Measurements from ENCODE around the gene UBTD2. TPM values are rescaled to one million over a fixed set of nuclear protein-coding genes. Genes with fewer than 3 reads are reported as not detected.

UBTD2 gene
- total and polyA plus RNA-seq, 2 of the 4 experiments (the other 2 are of a cell fraction) = 11.2 to 20.6 TPM

DNA sequence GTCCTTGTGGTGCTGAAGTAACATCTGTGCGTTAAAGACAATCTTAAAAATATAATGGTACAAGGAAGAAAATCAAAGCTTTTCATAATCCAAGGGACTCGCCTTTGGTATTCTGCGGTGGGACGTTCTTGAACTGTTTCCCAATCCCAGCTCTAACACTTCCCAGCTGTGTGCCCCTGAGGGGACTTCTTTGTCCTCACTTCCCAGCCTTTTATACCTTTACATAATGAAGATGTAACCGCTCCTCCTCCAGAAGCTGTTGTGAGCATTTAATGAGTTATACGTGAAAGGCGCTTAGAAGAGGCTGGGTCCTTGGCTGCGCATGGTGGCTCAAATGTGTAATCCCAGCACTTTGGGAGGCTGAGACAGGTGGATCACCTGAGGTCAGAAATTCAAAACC is 112.4 kb downstream of the UBTD2 start:
- no peaks in the 10 kb centered on the region for H3K27me3 ChIP-seq (ENCODE audit: control insufficient read depth, insufficient read depth, low read length)
- in situ Hi-C loops (cut with MboI; ENCODE audit: low sequenced_read_pairs) (no loop called here), dilution Hi-C loops (cut with HindIII; ENCODE audit: low sequenced_read_pairs, unreplicated experiment) (no loop called here), intact Hi-C loops (cut with micrococcal nuclease) (no loop called here)
- no peak overlapping the region for H2BK15ac ChIP-seq (ENCODE audit: low read depth, low read length)
- no peak overlapping the region for H4K91ac ChIP-seq (ENCODE audit: insufficient read depth, low read depth, low read length)
- H3K23ac ChIP-seq (ENCODE audit: low read depth, low read length) = no peak overlapping the region
- no peak overlapping the region for H3K9ac ChIP-seq (ENCODE audit: low read depth, low read length)
- peaks cover 6% of the 10 kb centered on the region; the same call in 1 of the 2 replicates for H3K36me3 ChIP-seq (ENCODE audit: control insufficient read depth, insufficient read depth, low read length)
- CTCF ChIA-PET = no interaction called here
- no peaks in the 10 kb centered on the region for H3K9me3 ChIP-seq (ENCODE audit: control insufficient read depth, insufficient read depth, low read length)
- H3K14ac ChIP-seq (replicated peaks; ENCODE audit: low read depth, low read length) = no peak overlapping the region
- WGBS, 2 experiments (ENCODE audit: extremely low coverage in 2 of 2, insufficient read length in 1 of 2) = no CpG with 5 or more reads among the region's 8 CpGs
- ATAC-seq (ENCODE audit: low read depth) (no peak), DNase-seq (no peak)
- H3K18ac ChIP-seq (ENCODE audit: low read depth, low read length) = no peak overlapping the region
- TF ChIP-seq FOS (IDR thresholded peaks at IDR 0.05; ENCODE audit: low read depth, low read length) (no peak), RAD21 (IDR thresholded peaks at IDR 0.05; ENCODE audit: low read length) (no peak), POLR2A (IDR thresholded peaks at IDR 0.05; ENCODE audit: low read depth, low read length) (no peak), BHLHE40 (IDR thresholded peaks at IDR 0.05; ENCODE audit: low read depth, low read length) (no peak), MXI1 (IDR thresholded peaks at IDR 0.05; ENCODE audit: borderline replicate concordance, low read depth, low read length) (no peak), CHD1 (IDR thresholded peaks at IDR 0.05; ENCODE audit: low read depth, low read length) (no peak), MAFK (IDR thresholded peaks at IDR 0.05; ENCODE audit: low read depth, low read length) (no peak), MAZ (IDR thresholded peaks at IDR 0.05; ENCODE audit: borderline replicate concordance, low read depth, low read length) (no peak), SMC3 (IDR thresholded peaks at IDR 0.05; ENCODE audit: low read depth, low read length) (no peak), RCOR1 (IDR thresholded peaks at IDR 0.05; ENCODE audit: insufficient replicate concordance, low read length) (no peak), RFX5 (IDR thresholded peaks at IDR 0.05; ENCODE audit: low read depth, low read length) (no peak), NFE2L2 (IDR thresholded peaks at IDR 0.05; ENCODE audit: low read depth, low read length) (no peak)
- TF ChIP-seq, protein P1, sequence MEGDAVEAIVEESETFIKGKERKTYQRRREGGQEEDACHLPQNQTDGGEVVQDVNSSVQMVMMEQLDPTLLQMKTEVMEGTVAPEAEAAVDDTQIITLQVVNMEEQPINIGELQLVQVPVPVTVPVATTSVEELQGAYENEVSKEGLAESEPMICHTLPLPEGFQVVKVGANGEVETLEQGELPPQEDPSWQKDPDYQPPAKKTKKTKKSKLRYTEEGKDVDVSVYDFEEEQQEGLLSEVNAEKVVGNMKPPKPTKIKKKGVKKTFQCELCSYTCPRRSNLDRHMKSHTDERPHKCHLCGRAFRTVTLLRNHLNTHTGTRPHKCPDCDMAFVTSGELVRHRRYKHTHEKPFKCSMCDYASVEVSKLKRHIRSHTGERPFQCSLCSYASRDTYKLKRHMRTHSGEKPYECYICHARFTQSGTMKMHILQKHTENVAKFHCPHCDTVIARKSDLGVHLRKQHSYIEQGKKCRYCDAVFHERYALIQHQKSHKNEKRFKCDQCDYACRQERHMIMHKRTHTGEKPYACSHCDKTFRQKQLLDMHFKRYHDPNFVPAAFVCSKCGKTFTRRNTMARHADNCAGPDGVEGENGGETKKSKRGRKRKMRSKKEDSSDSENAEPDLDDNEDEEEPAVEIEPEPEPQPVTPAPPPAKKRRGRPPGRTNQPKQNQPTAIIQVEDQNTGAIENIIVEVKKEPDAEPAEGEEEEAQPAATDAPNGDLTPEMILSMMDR (conservative IDR thresholded peaks at IDR 0.05; ENCODE audit: low read depth, low read length) = no peak
- TF ChIP-seq, protein P2, sequence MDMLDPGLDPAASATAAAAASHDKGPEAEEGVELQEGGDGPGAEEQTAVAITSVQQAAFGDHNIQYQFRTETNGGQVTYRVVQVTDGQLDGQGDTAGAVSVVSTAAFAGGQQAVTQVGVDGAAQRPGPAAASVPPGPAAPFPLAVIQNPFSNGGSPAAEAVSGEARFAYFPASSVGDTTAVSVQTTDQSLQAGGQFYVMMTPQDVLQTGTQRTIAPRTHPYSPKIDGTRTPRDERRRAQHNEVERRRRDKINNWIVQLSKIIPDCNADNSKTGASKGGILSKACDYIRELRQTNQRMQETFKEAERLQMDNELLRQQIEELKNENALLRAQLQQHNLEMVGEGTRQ (IDR thresholded peaks at IDR 0.05; ENCODE audit: low read depth, low read length) = no peak
- TF ChIP-seq, protein P3, sequence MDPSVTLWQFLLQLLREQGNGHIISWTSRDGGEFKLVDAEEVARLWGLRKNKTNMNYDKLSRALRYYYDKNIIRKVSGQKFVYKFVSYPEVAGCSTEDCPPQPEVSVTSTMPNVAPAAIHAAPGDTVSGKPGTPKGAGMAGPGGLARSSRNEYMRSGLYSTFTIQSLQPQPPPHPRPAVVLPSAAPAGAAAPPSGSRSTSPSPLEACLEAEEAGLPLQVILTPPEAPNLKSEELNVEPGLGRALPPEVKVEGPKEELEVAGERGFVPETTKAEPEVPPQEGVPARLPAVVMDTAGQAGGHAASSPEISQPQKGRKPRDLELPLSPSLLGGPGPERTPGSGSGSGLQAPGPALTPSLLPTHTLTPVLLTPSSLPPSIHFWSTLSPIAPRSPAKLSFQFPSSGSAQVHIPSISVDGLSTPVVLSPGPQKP (IDR thresholded peaks at IDR 0.05; ENCODE audit: borderline replicate concordance, low read depth, low read length) = no peak
- H3K4me2 ChIP-seq (ENCODE audit: low read depth, low read length) = no peak overlapping the region
- no peak overlapping the region for H3K56ac ChIP-seq (ENCODE audit: extremely low read depth, insufficient read depth, low read length)
- H2BK5ac ChIP-seq (ENCODE audit: low read depth, low read length, poor library complexity, severe bottlenecking) = no peak overlapping the region
- peaks cover 8% of the 10 kb centered on the region for H3K4me1 ChIP-seq (ENCODE audit: control insufficient read depth, insufficient read depth, low read length)
- no peak overlapping the region for H2BK20ac ChIP-seq (ENCODE audit: low read depth, low read length)
- no peak overlapping the region for H3K27ac ChIP-seq (ENCODE audit: insufficient read depth, low read length)
- H4K5ac ChIP-seq (ENCODE audit: low read depth, low read length) = no peak overlapping the region
- peaks cover 41 to 82% of the 10 kb centered on the region in 2 experiments for H3K79me1 ChIP-seq (ENCODE audit: low read depth in 1 of 2, low read length in 2 of 2)
- no peak overlapping the region for H2AK9ac ChIP-seq (replicated peaks; ENCODE audit: low read depth, low read length, poor library complexity)
- peaks cover 40% of the 10 kb centered on the region for H3K9me1 ChIP-seq (ENCODE audit: insufficient read depth, low read length)
- no TSS peak for BruUV-seq (replicated peaks)
- no peak overlapping the region for H2BK120ac ChIP-seq (ENCODE audit: low read depth, low read length)
- no peak overlapping the region for H3K4me3 ChIP-seq (ENCODE audit: insufficient read depth, low read depth, low read length)
- H2AK5ac ChIP-seq (ENCODE audit: low read depth, low read length) = no peak overlapping the region
- POLR2A ChIA-PET (ENCODE audit: unreplicated experiment) = no interaction called here
- H2AFZ ChIP-seq (replicated peaks; ENCODE audit: low read length, poor library complexity) = no peak overlapping the region
- no peak overlapping the region for H3K4ac ChIP-seq (ENCODE audit: low read depth, low read length)
- H4K8ac ChIP-seq (ENCODE audit: low read depth in 2 of 2, low read length in 2 of 2) = no peak overlapping the region
- peaks cover 65% of the 10 kb centered on the region for H4K20me1 ChIP-seq (ENCODE audit: insufficient read depth, low read length)
